GM18517 (cell line): ENCODE data around the gene VPS37B.

Experiments
- ATAC-seq: cut with Tn5 transposase; IDR thresholded peaks from one replicate; pipeline ENCODE4 v1.9.1; 2021; ENCODE audit warnings: mild to moderate bottlenecking, moderate library complexity; ENCODE audit not compliant: unreplicated experiment

Gene VPS37B

DNA sequence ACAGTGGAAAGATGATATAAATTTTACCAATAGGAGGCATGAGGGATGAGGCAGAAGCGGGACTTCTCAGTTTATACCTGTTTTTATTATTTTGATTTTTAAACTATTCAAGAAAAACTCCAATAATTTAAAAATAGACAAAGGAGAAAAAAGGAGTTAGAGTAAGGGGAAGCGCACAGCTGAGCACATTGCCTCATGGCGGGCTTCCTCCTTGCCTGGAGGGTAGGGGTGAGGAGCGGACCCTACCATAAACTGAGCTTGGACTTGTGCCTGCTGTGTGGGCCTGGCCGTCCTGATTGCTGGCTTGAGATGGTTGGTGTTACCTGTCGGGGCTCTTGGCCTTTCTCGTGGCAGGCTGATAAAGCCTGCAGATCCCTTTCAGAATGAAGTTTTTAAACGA lies 75.8 kb downstream of the VPS37B start:
- no peak for ATAC-seq

DNA sequence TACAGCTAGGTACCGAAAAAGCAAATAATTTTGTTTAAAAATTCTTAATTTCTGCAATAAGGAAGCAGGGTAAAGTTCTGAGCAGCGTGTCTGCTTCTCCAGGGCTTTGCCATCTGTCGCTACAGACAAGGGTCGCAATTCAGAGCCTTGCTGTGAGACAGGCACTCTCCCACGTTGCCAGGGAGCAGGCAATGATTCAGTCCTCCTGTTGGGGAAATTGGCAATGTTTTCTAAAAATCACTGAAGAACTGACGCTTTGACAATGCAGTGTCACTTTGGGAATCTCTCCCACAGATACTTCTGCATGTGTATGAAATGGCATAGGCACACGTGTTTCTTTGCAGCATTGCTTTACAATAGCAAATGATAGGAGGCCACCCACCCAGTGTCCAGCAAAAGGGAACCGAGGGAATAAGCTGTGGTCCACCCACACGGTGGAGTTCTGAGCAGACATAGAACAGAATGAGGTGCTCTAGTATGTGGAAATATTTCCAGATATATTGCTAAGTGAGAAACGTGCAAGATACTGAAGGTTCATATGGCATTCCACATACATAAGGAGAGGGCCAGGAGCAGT lies 76.6 kb downstream of the VPS37B start:
- no peak for ATAC-seq
